Right lung (tissue), 5 donors: ENCODE data around the gene OLFM1. TPM values are rescaled to one million over a fixed set of nuclear protein-coding genes. Genes with fewer than 3 reads are reported as not detected.

Source experiments
- DNase-seq, 2 donors: peaks; one replicate each; pipeline ENCODE4 v3.0.0-alpha.2; 2013
- polyA plus RNA-seq, 5 donors: library from polyadenylated mRNA; unstranded; fragments of 120-200 nt; gene quantifications; one replicate each; pipeline versions ENCODE4 v1.2.1 to v1.2.3, GENCODE V29; 2013; ENCODE audit warnings: inconsistent platforms in 1 of 5, low replicate concordance in 1 of 5; ENCODE audit not compliant: insufficient read length in 5 of 5, insufficient read depth in 1 of 5

The OLFM1 gene
- polyA plus RNA-seq, 5 donors, result 8.1 to 16.1 (median 14.6) TPM

DNA sequence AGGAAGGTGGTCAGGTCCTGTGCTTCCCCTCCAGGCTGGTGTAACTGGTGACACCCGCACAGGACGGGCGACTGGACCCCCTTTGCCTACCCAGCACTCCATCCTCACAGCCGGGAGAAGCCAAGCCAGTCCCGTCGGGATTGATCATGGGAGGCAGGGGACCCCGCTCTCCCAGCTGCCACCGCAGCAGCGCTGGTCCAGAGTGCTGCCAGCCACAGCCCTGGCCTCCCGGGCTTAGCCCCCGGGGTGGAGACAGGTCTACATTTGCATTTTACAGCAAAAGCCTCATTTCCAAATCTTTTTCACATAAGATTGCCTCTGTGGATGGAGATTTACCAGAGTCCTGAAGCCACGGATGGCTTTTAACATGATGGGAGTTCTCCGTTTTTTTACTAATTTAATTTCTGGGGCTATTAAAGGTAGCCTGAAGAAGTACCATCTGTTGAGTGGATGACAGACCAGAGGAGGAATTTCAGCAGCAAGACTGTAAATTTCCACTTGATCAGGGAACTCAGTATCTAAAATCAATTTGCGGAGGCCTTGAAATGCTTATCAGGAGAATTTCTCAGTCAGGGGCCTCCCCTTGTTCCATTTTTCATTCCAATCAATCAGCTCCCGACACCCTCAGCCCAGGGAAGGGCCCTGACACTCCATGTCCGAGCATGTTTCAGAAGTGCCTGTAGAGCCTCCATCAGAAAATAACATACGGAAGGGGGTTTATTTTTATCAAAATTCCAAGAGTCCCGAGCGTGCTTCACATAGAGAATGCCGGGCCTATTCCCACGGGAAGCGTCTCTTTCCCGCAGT lies 80.6 kb downstream of the OLFM1 start:
- DNase-seq, result no peak

DNA sequence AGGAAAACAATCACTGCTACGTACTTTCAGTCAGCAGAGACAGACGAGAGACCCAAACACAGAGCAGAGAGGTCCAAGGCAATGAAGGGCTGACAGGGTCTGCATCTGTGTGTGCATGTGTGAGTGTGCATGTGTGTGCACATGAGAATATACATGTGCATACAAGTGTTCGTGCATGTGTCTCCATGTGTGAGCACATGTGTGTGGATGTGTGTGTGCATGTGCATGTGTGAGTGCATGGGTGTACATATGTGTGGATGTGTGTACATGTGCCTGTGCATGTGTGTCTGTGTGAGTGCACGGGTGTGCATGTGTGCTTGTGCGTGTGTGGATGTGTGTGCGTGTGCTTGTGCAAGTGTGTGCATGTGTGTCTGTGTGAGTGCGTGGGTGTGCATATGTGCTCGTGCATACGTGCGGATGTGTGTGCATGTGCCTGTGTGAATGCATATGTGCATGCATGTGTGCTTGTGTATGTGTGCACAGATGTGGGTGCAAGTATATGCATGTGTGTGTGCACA lies 82.3 kb downstream of the OLFM1 start:
- no peak for DNase-seq

DNA sequence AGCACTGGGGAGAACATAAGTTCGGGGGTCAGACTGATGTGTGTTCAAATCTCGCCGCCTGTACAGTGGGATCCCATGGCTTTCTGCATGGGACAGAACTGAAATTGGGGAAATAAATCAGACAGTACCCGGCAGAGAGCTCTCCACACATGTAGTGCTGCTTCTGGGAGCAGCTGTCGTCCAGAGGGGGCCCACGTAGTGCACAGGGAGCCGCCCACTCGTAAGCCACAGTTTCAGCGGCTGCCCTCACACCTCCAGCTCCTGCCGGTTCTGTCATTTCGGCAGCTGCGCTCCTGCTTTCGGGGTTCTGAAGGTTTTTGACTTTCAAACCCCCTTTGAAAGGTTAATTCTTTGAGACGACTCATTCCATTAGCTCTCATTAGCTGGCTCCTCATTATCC lies 83.1 kb downstream of the OLFM1 start:
- no peak for DNase-seq

Other genes starting within 250 kb of the OLFM1 start
- under 1 TPM in 3 of 5 donors, not detected in 2; 0.11 to 0.20 (median 0.14) TPM for gene FCN2, start 206.9 kb upstream of the OLFM1 start, polyA plus RNA-seq
- 1 to 10 TPM; 2.8 to 6.7 (median 5.5) TPM for gene FCN1, start 169.8 kb upstream of the OLFM1 start, polyA plus RNA-seq